ENCODE data around the gene SLC35F5. TPM values are rescaled to one million over a fixed set of nuclear protein-coding genes. Genes with fewer than 3 reads are reported as not detected.

The SLC35F5 gene
- total and polyA plus RNA-seq, 2 experiments from 2014 or later, result 10.9 to 30.5 TPM

- no peak overlapping the region for H3K4me2 ChIP-seq
- H3K27ac ChIP-seq (ENCODE audit: low read depth), result no peak overlapping the region
- no peak overlapping the region for H3K4me3 ChIP-seq
- peaks cover 41% of the 10 kb centered on the region for H3K27me3 Mint-ChIP-seq (ENCODE audit: insufficient read depth, low read depth, poor library complexity)
- H3K27me3 ChIP-seq (ENCODE audit: insufficient read depth), result peaks cover 87% of the 10 kb centered on the region
- no peak overlapping the region for H3K4me3 Mint-ChIP-seq
- no peaks in the 10 kb centered on the region for H3K79me2 ChIP-seq (replicated peaks; ENCODE audit: insufficient read depth)
- no peak for TF ChIP-seq REST (IDR thresholded peaks at IDR 0.05; ENCODE audit: unreplicated experiment)
- TF ChIP-seq CREB1 (CRISPR knock-in tag; IDR thresholded peaks at IDR 0.05; ENCODE audit: low read depth), result no peak
- TF ChIP-seq NANOG (IDR thresholded peaks at IDR 0.05; ENCODE audit: borderline replicate concordance), result no peak
- TF ChIP-seq ZNF114 (CRISPR knock-in tag; IDR thresholded peaks at IDR 0.05), result no peak
- TF ChIP-seq EZH2 (IDR thresholded peaks at IDR 0.05; ENCODE audit: low read depth, unreplicated experiment), result no peak
- TF ChIP-seq ZNF331 (CRISPR knock-in tag; IDR thresholded peaks at IDR 0.05; ENCODE audit: low read depth), result no peak
- no peak for TF ChIP-seq JUNB (IDR thresholded peaks at IDR 0.05; ENCODE audit: unreplicated experiment)
- TF ChIP-seq STAT1 (IDR thresholded peaks at IDR 0.05; ENCODE audit: unreplicated experiment), result no peak
- H3K9me2 ChIP-seq (ENCODE audit: insufficient read depth), result no peaks in the 10 kb centered on the region
- H4K20me1 ChIP-seq (replicated peaks; ENCODE audit: insufficient read depth), result no peaks in the 10 kb centered on the region; the same call in none of the 2 replicates
- H3K4me1 Mint-ChIP-seq, result peaks cover 15% of the 10 kb centered on the region
- H3K27ac Mint-ChIP-seq, result no peak overlapping the region
- no peaks in the 10 kb centered on the region for H3K36me3 ChIP-seq (ENCODE audit: insufficient read depth)
- no peaks in the 10 kb centered on the region for H3K36me3 Mint-ChIP-seq (ENCODE audit: low read depth)
- no peaks in the 10 kb centered on the region for H3F3A ChIP-seq (replicated peaks; ENCODE audit: low read depth)
- DNase-seq (ENCODE audit: low spot score) (no peak), ATAC-seq (no peak)
- peaks cover 6% of the 10 kb centered on the region; the same call in 2 of the 3 replicates for H3K9me3 Mint-ChIP-seq
- H3K4me1 ChIP-seq (ENCODE audit: insufficient read depth), result peaks cover 7% of the 10 kb centered on the region; the same call in 1 of the 2 replicates
- H2AFZ ChIP-seq, result no peak overlapping the region
Observed at GRCh38 chr2:113677330-113677729, 79.1 kb downstream of the SLC35F5 start.

GRCh38 chr2:113676623-113677266 lies 79.7 kb downstream of the SLC35F5 start:
- Histone ChIP-seq H3K4me3 (no peak overlapping the region), H3K4me2 (no peak overlapping the region), H3K36me3 (ENCODE audit: insufficient read depth) (no peaks in the 10 kb centered on the region), H3K4me1 (ENCODE audit: insufficient read depth) (peaks cover 13% of the 10 kb centered on the region; the same call in 1 of the 2 replicates), H2AFZ (no peak overlapping the region), H3K79me2 (replicated peaks; ENCODE audit: insufficient read depth) (no peaks in the 10 kb centered on the region), H4K20me1 (replicated peaks; ENCODE audit: insufficient read depth) (no peaks in the 10 kb centered on the region; the same call in none of the 2 replicates), H3K9me2 (ENCODE audit: insufficient read depth) (no peaks in the 10 kb centered on the region), H3F3A (replicated peaks; ENCODE audit: low read depth) (no peaks in the 10 kb centered on the region), H3K27ac (ENCODE audit: low read depth) (no peak overlapping the region), H3K27me3 (ENCODE audit: insufficient read depth) (peaks cover 93% of the 10 kb centered on the region)
- peaks cover under 1% of the 10 kb centered on the region; the same call in 2 of the 3 replicates for H3K9me3 Mint-ChIP-seq
- H3K36me3 Mint-ChIP-seq (ENCODE audit: low read depth), result no peaks in the 10 kb centered on the region
- H3K4me1 Mint-ChIP-seq, result peaks cover 21% of the 10 kb centered on the region
- no peak for ATAC-seq
- no peak for DNase-seq (ENCODE audit: low spot score)
- H3K27me3 Mint-ChIP-seq (ENCODE audit: insufficient read depth, low read depth, poor library complexity), result peaks cover 41% of the 10 kb centered on the region
- no peak for TF ChIP-seq CTCF (conservative IDR thresholded peaks at IDR 0.05; ENCODE audit: low read depth in 2 of 2)
- no peak for TF ChIP-seq POLR2AphosphoS5 (IDR thresholded peaks at IDR 0.05; ENCODE audit: low read depth)
- no peak for TF ChIP-seq EZH2phosphoT487 (IDR thresholded peaks at IDR 0.05; ENCODE audit: unreplicated experiment)
- H3K4me3 Mint-ChIP-seq, result no peak overlapping the region
- H3K27ac Mint-ChIP-seq, result no peak overlapping the region

All from GM23338 (cell line).